ENCODE results near the gene RNF225. TPM values are rescaled to one million over a fixed set of nuclear protein-coding genes. Genes with fewer than 3 reads are reported as not detected.

RNF225 gene
- total and polyA plus RNA-seq, 2 of the 13 experiments (the other 11 are each of a cell fraction or from before 2014, with no cell fraction given) = not detected

DNA sequence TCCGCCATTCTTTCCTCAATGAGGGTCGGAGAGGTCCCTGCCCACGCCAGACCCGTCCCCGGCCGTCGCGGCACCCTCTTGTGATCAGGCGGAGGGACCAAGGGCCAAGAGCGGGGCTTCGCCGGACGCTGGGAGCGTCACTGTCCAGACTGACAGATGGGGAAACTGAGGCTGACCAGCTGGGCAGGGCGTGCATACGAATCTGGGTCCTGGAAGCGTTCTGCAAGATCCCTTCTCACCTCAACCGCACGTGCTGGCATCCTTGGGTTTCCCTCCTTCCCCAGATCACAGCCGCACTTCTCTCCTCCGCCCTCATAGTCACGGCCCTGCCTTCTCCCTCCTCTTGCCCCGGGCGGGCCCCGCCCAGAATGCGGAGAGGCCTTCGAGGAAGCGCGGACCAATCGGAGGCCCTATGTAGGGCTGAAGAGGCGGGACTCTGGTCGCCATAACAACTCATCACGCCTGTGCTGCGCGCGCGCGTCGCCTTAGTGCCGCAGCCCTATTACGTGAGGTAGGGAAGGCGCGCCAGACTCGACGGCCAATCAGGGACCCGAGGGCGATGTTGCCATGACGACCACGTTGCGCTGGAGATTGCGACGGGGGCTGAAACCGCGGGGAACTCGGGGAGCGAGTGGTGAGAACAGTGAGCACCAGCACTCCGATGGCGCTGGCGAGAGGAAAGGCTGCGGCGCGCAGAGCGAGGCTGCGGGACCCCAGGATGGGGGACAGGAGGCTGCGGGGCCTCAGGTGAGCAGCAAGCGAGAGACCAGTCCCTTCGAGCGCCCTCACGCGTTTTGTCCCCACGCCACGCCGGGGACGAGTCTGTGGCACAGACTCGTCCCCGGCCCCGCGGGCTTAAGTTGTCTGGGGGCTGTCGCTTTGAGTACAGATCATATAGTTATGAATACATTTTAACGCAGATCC is 5.7 kb downstream of the RNF225 start (continued):
- TF ChIP-seq IKZF5 (CRISPR knock-in tag; IDR thresholded peaks at IDR 0.05) (no peak), ELF1 (CRISPR knock-in tag; IDR thresholded peaks at IDR 0.05) (peak; percentile 51), CTCF (CRISPR knock-in tag; IDR thresholded peaks at IDR 0.05) (0 out of 2 replicates have a peak, but pooled peaks have one; percentile 2), STAT6 (CRISPR knock-in tag; IDR thresholded peaks at IDR 0.05; ENCODE audit: borderline replicate concordance) (no peak), TBL1XR1 (IDR thresholded peaks at IDR 0.05; ENCODE audit: borderline replicate concordance, low read length, partially characterized antibody) (no peak), ASH2L (IDR thresholded peaks at IDR 0.05; ENCODE audit: insufficient read length, low read depth, low read length) (no peak), TARDBP (CRISPR knock-in tag; IDR thresholded peaks at IDR 0.05) (peak; percentile 75; the same call in 1 of the 2 replicates), AHR (CRISPR knock-in tag; IDR thresholded peaks at IDR 0.05) (0 out of 2 replicates have a peak, but pooled peaks have one; percentile 35), MEF2D (CRISPR knock-in tag; IDR thresholded peaks at IDR 0.05) (no peak), ZNF430 (CRISPR knock-in tag; IDR thresholded peaks at IDR 0.05) (0 out of 2 replicates have a peak, but pooled peaks have one; percentile 38), SALL1 (CRISPR knock-in tag; IDR thresholded peaks at IDR 0.05) (peak; percentile 46; the same call in 1 of the 2 replicates), ZSCAN21 (CRISPR knock-in tag; IDR thresholded peaks at IDR 0.05; ENCODE audit: borderline replicate concordance) (no peak; the same call in none of the 2 replicates), ZFP36L1 (CRISPR knock-in tag; IDR thresholded peaks at IDR 0.05) (peak; percentile 22; the same call in 1 of the 2 replicates)
- TF ChIP-seq, protein P1, sequence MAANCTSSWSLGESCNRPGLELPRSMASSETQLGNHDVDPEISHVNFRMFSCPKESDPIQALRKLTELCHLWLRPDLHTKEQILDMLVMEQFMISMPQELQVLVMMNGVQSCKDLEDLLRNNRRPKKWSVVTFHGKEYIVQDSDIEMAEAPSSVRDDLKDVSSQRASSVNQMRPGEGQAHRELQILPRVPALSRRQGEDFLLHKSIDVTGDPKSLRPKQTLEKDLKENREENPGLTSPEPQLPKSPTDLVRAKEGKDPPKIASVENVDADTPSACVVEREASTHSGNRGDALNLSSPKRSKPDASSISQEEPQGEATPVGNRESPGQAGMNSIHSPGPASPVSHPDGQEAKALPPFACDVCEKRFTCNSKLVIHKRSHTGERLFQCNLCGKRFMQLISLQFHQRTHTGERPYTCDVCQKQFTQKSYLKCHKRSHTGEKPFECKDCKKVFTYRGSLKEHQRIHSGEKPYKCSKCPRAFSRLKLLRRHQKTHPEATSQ (CRISPR knock-in tag; IDR thresholded peaks at IDR 0.05; ENCODE audit: borderline replicate concordance) = peak; percentile 55; the same call in 1 of the 2 replicates
- TF ChIP-seq, protein P2, sequence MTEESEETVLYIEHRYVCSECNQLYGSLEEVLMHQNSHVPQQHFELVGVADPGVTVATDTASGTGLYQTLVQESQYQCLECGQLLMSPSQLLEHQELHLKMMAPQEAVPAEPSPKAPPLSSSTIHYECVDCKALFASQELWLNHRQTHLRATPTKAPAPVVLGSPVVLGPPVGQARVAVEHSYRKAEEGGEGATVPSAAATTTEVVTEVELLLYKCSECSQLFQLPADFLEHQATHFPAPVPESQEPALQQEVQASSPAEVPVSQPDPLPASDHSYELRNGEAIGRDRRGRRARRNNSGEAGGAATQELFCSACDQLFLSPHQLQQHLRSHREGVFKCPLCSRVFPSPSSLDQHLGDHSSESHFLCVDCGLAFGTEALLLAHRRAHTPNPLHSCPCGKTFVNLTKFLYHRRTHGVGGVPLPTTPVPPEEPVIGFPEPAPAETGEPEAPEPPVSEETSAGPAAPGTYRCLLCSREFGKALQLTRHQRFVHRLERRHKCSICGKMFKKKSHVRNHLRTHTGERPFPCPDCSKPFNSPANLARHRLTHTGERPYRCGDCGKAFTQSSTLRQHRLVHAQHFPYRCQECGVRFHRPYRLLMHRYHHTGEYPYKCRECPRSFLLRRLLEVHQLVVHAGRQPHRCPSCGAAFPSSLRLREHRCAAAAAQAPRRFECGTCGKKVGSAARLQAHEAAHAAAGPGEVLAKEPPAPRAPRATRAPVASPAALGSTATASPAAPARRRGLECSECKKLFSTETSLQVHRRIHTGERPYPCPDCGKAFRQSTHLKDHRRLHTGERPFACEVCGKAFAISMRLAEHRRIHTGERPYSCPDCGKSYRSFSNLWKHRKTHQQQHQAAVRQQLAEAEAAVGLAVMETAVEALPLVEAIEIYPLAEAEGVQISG (CRISPR knock-in tag; IDR thresholded peaks at IDR 0.05) = peak; percentile 55
